Measurements from ENCODE around the gene CHPF.
A peak's percentile ranks its signal among the peaks of the same experiment; 100 is the strongest.

Gene CHPF, protein sequence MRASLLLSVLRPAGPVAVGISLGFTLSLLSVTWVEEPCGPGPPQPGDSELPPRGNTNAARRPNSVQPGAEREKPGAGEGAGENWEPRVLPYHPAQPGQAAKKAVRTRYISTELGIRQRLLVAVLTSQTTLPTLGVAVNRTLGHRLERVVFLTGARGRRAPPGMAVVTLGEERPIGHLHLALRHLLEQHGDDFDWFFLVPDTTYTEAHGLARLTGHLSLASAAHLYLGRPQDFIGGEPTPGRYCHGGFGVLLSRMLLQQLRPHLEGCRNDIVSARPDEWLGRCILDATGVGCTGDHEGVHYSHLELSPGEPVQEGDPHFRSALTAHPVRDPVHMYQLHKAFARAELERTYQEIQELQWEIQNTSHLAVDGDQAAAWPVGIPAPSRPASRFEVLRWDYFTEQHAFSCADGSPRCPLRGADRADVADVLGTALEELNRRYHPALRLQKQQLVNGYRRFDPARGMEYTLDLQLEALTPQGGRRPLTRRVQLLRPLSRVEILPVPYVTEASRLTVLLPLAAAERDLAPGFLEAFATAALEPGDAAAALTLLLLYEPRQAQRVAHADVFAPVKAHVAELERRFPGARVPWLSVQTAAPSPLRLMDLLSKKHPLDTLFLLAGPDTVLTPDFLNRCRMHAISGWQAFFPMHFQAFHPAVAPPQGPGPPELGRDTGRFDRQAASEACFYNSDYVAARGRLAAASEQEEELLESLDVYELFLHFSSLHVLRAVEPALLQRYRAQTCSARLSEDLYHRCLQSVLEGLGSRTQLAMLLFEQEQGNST

DNA sequence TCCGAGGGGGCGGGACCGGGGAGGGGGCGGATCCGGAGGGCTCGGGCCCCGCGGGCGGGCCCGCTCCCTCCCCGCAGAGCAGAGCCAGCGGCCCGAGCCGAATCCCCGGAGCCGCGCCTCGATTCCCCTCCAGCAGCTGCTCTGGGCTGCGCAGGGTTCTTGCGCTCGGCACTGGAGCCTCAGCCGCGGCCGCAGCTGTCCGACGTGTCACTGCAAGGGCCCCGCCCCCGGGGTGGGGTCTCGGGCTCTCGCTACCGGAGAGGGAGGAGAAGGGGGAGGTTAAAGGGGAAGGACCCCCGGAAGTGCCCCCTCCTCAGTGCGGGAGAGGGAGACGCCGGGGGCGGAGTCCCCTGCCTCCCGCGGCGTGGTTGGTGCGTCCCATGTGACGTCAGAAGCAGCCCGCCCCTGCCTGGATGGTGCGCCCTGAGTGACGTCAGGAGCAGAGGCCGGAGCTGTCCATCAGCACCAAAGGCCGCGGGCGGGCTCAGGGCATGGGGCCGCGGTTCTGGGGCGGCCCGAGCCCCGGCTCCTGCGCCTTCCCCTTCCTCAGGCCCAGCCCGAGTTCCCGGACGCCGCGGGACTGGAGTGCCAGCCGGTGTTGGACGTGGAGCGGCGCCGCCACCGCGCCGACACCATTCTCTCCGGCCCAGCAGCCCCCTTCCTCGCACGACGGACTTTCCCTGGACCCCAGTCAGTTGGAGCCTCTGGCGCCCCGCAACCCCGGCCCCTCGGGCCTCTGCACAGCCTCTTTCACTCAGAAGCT lies at the start of gene CHPF, which contains the start of gene TMEM198:
Gene CHPF, minus strand, starts transcription at position 214 of the 763 bp plus-strand sequence. CDS start 271 bp downstream, outside the sequence.
Gene TMEM198, plus strand, starts transcription at position 433 of the 763 bp plus-strand sequence. CDS start 700 bp downstream, outside the sequence.
- peak; percentile 99 for DNase-seq (ENCODE audit: low spot score)

DNA sequence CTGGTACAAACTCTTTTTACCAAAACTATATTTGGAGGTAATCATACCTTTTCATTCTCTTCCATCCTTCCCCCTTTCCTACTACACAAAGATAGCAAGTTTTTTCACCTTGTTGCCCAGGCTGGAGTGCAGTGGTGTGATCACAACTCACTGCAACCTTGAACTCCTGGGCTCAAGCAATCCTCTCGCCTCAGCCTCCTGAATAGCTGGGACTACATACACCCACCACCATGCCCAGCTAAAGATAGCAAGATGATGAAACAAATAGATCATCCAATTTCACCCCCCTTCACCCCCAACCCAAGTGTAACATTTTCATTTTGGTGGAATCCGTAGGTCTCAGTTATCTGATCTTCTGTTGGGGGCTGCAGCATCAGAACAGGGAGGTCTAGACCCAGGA lies 49.5 kb upstream of the CHPF start:
- no peak for DNase-seq (ENCODE audit: low spot score)

DNA sequence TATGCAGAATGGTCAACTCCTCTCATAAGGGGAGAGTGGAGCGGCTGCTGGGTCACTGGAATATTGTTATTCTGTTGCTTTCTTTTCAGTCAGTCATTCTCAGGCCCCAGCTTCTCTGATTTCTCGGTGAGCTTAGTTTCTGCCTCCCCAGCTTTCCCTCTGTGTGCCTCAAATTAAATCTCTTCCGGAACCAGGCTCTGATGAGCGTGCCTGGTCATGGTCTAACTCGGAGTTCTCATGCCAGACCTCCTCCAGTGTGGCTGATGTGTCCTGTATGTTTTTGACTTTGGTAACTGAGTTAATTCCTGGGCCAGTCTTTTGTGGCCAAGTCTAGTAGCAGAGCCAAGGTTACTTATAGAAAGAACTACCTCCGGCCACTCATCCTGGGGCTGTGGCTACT lies 49.1 kb upstream of the CHPF start:
- DNase-seq (ENCODE audit: low spot score), result no peak

DNA sequence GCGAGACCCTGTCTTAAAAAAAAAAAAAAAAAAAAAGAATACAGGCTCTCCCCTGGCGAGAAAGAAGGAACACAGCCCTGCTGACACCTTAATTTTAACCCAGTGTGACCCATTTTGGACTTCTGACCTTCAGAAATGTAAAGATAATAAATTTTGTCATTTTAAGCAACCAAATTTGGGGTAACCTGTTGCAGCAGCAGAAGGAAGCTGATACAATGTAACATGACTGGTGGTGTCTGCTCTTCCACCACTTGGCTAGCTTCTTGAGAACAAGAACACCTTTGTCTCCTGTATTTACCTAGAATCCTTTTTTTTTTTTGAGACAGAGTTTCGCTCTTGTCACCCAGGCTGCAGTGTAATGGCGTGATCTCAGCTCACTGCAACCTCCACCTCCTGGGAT lies 47.5 kb upstream of the CHPF start:
- no peak for DNase-seq (ENCODE audit: low spot score)

DNA sequence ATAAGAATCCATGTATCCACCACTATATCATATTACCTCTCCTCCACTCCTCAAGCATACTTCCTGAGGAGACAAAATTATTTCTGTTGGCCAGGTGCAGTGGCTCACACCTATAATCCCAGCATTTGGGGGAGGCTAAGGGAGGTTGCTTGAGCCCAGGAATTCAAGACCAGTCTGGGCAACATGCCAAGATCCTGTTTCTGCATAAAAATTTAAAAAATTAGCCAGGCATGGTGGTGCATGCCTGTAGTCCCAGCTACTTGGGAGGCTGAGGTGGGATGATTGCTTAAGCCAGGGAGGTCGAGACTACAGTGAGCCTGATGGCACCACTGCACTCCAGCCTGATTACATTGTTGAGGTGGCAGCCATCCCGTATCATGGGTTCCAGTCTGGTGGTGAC lies 37.7 kb upstream of the CHPF start:
- DNase-seq (ENCODE audit: low spot score), result no peak

DNA sequence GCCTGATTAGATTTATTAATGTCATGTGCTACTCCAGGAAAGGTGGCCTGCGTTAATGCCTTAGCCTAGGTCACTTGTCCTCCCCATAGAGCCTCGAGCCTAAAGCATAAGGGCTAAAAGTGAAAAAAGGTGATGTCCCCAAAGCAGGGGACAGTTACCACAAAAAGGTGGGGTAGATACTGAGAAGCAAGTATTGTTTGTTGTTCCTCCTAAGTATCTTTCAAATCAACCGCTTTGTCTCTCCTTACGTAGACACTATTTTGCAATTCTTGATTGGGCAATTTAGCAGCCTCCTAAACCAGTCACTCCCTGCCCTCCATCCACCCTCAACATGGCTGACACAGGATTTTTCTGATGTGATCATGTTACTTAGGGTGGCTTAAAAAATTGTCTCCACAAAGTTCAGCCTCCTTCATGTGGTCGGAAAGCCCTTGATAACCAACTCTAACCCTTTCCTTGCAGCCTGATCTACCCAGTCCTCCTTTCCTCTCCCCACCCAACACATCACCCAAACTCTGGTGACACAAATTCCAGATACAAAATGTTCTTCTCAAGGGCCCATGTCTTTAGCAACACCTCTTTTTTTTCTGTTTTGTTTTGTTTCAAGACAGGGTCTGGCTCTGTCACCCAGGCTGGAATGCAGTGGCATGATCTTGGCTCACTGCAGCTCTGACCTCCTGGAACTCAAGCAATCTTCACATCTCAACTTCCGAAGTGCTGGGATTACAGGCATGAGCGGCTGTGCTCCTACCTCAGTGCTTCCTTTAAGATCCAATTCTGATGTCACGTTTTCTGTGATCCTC lies 35.4 kb upstream of the CHPF start:
- no peak for DNase-seq (ENCODE audit: low spot score)

DNA sequence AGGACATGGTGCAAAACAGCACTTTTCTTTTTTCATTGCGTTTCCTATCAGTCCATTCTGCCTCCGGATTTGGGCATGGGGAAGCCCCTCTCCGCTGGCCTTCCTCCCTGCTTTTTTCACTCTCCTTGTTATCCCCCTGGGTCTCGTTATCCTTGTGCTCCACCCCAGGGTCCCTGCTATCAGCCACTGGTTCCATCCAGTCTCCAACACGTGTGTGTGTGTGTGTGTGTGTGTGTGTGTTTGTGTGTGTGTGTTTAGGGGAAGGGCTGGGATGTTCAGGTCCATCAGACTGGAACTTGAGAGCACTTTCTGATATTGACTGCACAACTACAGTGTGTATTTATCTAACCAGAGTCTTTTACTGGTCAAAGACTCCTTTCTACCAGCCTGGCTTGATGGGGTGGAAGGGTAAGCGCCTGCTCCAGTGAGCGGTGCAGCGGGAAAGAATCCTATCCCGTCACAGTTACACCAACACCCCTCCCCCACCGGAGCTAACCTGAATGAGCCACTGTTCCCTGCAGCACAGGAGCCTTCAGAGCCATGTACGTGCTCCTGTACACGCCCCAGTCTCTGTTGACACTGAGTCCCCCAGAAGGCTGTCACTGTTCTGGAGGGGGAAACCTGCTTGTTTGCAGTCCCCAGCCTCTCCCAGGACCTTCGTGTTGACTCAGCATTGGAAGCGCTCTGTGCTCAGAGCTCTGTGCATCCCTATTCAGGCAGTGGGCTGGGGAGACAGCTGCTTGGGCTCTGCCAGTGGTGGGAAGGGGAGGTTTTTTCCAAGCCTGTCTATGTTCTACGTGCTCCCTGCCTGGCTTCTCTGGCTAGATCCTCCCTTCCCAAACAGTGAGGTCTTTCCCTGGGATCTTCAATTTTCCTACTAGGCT lies 33.1 kb upstream of the CHPF start:
- no peak for DNase-seq (ENCODE audit: low spot score)

DNA sequence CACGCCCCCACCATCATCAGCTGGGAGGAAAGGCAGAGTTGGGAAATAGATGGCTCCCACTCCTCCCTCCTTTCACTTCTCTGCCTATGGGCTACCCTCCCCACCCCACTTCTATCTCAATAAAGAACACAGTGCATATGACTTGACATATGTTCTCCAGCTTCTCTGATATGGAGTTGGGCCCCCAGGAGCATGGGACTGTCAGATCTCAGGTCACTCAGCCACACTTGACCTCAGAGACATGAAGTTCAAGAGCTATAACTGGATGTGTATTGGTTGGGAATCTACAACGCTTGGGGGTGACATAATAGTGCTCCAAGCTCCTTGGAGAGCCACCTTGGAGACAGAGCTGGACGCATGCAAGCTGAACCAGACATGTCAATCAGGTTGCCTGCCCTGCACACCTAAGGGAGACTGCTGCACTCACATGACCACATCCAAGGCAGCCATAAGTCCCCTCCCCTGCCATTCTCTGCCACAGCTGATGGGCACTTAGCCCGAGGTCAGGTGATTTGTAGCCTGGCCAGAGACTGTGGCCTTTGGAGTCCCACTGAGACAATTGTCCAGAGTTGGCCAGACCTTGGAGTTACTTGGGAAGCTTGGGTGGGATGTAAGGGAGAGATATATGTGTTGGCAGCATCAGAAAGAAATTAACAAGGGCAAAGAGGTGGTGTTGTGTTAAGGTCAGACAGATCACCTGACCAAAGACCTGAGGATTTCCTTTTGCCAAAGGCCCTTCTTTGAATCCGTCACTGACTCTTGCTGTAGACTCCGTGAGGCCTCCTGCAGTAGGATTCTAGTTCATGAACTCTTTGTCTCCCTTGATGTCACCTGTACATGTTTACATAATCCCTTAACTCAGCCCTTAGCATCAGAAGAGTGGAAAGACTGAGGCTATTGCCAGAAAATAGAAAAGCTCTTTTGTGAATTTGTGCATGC lies 32.2 kb upstream of the CHPF start:
- DNase-seq (ENCODE audit: low spot score), result no peak

DNA sequence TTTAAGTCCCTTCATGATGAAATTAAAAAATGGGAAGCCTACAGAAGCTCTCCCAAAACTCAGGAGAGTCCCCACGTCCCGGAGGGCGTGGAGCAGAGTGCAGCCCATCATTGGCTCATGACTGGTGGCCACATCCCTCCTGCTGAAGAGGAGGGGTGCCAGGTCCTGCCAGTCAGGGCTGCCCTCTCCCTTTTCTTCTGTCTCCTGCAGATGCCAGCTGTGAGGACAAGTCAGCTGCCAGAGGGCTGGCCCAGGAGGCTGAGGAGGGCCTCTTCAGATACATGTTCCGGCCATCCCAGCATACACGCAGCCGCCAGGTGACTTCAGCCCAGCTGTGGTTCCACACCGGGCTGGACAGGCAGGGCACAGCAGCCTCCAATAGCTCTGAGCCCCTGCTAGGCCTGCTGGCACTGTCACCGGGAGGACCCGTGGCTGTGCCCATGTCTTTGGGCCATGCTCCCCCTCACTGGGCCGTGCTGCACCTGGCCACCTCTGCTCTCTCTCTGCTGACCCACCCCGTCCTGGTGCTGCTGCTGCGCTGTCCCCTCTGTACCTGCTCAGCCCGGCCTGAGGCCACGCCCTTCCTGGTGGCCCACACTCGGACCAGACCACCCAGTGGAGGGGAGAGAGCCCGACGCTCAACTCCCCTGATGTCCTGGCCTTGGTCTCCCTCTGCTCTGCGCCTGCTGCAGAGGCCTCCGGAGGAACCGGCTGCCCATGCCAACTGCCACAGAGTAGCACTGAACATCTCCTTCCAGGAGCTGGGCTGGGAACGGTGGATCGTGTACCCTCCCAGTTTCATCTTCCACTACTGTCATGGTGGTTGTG lies 31.1 kb upstream of the CHPF start:
- no peak for DNase-seq (ENCODE audit: low spot score)

DNA sequence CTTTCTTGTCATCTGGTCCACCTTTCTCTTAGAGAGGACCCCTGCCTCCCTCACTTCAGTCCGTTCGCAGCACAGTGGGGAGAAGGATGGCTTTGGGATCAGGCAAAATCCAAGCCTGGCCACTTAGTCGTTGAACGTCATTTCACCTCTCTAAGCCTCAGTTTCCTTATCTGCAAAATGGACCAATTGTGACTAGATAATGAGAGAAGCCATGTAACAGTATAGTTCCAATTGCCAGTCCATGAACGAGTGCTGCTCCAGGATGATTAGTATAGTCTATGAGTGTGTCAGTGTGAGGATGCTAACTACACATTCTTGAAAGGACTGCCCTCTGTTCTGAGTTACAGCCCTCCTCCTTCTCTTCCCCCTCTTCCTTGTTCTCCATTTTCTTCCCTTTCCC lies 29.6 kb upstream of the CHPF start:
- DNase-seq (ENCODE audit: low spot score), result no peak

DNA sequence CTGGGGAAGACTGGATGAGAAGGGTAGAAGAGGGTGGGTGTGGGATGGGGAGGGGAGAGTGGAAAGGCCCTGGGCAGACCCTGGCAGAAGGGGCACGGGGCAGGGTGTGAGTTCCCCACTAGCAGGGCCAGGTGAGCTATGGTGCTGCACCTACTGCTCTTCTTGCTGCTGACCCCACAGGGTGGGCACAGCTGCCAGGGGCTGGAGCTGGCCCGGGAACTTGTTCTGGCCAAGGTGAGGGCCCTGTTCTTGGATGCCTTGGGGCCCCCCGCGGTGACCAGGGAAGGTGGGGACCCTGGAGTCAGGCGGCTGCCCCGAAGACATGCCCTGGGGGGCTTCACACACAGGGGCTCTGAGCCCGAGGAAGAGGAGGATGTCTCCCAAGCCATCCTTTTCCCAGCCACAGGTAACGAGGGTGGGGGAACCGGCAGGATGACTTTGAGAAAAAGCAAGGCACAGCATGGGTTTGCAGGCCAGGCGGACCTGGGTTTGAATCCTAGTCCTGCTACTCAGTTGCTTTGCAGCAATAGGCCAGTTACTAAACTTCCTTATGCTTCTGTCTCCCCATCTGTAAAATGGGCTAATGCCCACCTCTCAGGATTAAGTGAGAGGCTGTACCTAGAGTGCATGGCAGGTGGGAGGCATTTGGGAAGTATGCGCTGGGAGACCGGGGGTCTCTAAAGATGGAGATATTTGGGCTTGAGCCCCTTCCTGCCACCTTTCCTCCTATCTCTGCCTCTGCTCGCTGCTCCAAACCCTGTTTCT lies 28.8 kb upstream of the CHPF start, which contains the start of gene INHA:
Gene INHA, plus strand, starts transcription at position 74 of the 765 bp plus-strand sequence. Its CDS starts 65 bp downstream, at position 139.
- no peak for DNase-seq (ENCODE audit: low spot score)

DNA sequence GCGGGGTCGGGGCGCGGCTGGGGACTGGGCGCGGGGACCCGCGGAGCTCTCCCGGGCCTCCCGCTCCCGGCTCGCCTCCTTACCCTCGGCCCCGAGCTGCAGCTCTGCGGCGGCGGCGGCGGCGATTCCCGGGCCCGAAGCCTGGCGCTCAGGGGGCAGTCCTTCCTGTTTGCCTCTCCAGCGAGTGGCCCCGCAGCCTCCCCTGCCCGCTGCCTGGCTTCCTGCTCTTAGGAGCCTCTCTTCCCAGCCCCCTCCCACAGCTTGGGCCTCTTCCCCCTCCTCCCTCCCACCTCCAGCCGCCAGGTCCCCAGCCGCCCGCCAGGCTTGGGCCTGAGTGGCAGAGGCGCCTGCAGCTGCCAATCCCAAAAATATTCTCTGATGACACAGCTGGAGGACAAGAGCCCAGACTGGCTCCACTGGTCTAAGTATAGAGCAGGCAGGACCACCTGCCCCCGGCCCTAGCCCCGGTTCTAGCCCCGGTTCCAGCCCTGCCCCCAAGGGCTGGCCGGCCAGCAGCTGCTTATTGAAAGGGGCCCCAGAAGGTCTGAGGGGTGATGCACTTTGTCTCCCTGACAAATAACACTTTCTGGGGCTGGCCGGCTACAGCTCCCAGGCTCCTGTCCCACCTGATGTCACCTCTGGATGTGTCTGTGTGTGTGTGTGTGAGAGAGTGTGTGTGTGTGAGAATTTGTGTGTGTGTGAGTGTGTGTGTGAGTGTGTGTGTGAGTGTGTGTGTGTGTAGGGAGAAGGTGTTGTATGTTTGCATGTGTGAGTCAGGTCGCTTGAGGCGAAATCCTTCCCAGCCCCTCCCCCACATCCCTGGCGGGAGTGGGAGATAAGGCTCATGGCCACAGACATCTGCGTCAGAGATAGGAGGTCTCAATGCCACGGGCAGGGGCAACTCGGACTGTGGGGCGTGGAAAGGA lies 28.0 kb upstream of the CHPF start, which contains the start of gene OBSL1:
Gene OBSL1, minus strand, starts transcription at position 229 of the 926 bp plus-strand sequence. CDS start 307 bp downstream, outside the sequence.
- DNase-seq (ENCODE audit: low spot score), result peak; percentile 88

DNA sequence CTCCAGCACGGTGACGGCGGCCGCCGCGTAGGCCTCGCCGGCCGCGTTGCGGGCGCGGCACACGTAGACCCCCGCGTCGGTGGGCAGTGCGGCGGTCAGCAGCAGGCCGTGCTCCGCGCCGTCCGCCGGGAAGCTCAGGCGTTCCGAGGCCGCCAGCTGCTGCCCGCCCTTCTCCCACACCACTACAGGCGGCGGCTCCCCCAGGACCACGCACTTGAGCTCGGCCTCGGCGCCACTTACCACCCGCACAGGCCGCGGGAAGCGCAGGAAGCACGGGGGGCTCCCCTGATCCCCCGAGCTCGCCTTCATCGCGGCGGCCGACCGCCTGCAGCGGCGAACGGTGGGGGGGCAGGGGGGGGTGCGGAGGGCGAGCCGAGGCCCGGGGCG lies 27.3 kb upstream of the CHPF start:
- no peak for DNase-seq (ENCODE audit: low spot score)

DNA sequence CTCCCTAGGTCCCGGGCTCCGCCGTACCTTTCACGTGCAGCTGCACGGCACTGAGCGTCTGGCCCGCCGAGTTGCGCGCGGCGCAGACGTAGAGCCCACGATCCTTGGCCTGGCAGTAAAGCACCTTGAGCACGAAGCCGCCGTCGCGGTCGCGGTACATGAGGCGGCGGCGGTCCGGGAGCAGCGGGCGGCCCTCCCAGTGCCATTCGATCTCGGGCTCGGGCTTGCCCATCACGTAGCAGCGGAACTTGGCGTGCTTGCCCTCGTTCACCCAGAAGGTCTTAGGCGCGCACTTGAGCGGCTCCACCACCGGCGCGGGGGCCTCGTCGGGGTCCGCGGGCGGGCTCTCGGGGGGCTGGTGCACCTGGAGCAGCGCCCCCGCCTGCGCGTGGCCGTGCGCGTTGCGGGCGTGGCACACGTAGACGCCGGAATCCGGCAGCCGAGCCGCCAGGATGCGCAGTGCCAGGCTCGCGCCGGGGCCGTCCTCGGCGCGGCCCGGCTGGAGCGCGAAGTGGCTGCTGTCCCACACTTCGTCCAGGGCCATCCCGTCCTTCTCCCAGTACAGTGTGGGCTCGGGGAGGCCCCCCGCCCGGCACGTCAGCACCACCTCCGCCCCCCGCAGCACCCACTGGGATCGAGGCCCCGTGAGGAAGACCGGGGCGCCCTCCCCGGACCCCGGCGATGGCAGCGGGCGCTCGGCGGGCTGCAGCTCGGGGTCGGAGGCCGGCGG lies 26.8 kb upstream of the CHPF start:
- DNase-seq (ENCODE audit: low spot score), result no peak

DNA sequence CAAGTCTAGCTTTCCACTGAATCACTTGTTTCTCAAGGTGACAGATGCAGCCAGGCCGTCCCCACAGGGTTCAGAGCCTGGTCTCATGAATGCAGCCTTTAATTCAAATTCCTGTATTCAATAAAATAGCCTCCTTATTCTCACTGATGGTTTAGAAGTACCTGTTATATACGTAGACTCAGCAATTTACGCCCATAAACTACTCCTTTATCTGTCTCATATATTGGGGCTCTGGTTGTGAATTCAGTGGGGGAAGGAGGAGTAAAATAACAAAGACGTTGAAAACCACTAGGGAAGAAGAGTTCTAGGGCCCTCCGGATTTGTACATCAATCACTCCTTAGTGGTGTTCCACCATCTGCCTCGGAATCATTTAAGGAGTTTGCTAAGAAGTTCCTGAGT lies 26.0 kb upstream of the CHPF start:
- no peak for DNase-seq (ENCODE audit: low spot score)

DNA sequence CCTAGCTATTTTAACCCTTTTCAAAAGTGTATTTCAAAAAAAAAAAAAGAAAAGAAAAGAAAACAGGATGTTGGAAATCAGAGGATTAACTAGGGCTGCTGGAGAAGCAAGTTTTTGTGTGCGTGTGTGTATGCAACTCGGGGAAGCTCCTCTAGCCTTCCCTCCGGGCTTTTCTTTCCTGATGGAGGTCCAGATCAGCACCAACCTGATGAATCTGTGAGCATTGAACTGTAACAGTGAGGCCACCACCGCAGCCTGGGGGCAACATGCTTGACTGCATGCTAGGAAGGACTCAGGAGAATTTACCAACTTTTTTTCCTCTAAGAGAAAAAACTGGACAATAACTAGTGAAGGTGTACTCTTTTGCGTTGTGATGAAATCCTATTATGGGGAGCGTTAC lies 25.4 kb upstream of the CHPF start:
- no peak for DNase-seq (ENCODE audit: low spot score)

All from left forelimb (tissue), 1 donor.